GM19043 (cell line): ENCODE data around the gene RNF181.
A peak's percentile ranks its signal among the peaks of the same experiment; 100 is the strongest.
"Not testable (repeated sequence)": the region's sequence is repeated elsewhere in the genome, so short reads cannot be mapped to it uniquely, and the experiment has no call there.

ENCODE experiments used
- ATAC-seq: cut with Tn5 transposase; IDR thresholded peaks from one replicate; pipeline ENCODE4 v1.9.1; 2021; ENCODE audit warnings: low read depth; ENCODE audit not compliant: unreplicated experiment

Gene RNF181

DNA sequence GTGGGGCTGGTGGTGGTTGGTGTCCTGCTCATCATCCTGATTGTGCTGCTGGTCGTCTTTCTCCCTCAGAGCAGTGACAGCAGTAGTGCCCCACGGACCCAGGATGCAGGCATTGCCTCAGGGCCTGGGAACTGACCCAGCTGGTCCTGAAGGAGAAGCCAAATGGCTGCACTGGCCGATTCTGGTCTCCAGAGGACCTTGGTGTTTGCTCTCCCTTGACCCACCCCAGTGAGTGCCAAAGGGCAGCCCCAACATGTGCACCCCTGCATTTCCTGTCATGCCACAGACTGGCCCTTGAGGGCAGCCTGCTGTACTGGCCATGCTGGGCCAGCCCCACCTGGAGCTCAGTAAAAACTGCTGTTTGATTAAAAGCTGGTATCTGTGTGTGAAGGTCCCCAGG, 2.5 kb upstream of the RNF181 start:
- ATAC-seq = no peak

DNA sequence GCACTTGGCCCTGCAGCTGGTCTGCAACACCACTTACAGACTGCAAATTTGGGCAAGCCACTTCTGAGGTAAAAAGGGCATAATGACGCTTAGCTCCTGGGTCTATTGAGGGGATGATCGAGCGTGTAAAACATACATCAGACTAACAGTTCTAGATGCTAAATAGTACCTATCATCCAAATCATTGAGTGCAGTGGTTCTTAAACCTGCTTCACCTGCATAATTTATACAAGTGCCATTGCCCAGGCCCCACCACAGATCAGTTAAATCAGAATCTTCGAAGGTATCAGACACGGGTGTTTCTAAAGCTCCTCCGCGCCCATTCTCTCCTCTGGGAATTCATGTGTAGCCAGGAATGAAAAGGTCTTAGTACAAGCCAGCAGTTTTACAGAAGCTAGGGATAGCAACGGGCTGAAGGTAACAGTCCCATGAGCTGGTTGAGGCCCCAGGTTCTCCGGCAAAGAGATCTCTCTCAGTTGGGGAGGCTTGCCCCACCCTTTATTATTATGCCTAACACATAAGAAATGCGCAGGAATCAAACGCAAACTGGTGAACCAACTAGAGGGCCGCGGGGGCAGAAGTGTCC, 737 bp upstream of the RNF181 start:
- ATAC-seq = no peak

DNA sequence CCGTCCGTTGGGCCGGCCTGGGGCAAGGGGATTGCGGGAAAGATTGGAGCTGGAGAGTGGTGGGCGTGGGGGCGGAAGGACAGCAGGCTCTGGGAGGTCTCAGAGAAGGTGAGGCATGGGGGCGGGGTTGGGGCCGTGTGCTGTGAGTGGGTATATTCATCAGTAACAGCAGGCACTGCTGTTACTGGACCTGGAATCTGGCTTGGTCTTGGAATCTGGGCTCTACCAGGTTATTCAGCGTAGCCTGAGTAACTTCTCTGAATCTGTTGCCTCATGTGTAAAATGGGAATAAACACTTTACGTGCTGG, 435 bp downstream of the RNF181 start:
- ATAC-seq = no peak

DNA sequence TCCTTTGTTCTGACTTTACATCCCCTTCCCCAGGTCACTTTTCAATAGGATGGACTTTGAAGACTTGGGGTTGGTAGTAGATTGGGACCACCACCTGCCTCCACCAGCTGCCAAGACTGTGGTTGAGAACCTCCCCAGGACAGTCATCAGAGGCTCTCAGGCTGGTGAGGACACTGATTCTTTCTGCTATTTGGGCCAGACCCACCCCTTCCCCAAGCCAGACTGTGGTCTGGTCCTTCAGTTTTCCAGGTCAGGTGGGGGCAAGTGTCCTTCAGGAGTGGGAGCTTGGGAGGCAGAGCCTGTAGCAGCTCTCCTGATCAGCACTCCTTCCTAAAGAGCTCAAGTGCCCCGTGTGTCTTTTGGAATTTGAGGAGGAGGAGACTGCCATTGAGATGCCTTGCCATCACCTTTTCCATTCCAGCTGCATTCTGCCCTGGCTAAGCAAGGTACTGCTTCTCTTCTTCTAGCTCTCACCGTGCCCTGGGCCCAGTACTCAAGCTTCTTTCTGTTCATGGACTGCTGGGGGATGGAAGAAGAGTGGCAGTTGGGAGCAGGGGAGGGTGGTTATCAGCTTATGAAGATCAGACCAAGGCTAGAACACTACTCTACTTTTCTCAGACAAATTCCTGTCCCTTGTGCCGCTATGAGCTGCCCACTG, 1.1 kb downstream of the RNF181 start:
- ATAC-seq = no peak

DNA sequence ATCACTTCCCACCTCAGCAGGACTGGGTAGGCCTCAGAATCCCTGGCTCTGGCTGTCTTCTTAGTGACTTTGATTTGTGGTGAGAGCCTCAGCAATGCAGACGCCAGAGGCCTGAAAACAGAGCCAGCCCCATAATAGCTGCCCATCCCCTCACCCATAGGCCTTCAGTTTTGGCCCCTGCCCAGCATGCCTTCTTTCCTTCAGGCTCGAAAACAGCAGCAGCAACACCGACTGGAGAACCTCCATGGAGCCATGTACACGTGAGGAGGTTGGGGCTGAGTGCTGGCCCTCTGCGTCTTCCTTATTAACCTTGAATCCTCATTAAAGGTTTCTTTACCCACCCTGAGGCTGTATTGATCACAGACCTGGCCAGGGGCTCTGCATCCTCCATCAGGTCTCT, 1.7 kb downstream of the RNF181 start:
- no peak for ATAC-seq

DNA sequence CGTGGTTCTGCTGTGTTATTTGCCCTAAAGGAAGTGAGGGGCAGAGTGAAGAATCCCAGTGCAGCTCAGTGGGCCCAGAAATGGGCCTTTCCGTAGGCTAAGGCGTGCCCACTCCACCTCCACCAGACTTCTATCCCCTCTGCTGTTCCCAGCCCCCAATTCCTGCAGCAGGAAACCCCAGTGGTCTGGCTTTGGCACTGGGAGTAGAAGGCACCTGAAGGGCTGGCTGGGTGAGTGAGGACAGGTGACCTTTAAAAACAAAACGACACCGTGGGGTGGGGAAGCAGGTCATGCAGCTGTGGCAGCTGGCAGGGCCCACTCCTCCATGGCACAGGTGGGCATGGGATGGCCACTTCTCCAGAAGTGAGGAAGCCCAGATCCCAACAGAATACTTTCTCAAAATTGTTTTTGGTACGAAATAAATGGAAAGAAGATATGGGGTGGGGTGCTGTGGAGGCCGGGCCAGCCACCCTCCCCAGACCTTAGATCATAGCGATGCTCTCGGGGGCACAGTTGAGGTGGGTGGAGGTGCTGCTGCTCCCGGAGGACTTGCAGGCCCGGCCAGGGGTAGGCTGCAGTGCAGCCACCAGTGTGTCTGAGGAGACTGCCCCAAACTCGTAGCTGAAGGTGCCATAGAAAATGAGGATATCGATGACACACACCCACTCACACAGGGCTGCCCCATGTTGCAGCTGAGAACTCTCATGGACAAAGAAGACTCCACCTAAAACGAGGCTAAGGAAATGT, 3.2 kb downstream of the RNF181 start:
- no peak for ATAC-seq

DNA sequence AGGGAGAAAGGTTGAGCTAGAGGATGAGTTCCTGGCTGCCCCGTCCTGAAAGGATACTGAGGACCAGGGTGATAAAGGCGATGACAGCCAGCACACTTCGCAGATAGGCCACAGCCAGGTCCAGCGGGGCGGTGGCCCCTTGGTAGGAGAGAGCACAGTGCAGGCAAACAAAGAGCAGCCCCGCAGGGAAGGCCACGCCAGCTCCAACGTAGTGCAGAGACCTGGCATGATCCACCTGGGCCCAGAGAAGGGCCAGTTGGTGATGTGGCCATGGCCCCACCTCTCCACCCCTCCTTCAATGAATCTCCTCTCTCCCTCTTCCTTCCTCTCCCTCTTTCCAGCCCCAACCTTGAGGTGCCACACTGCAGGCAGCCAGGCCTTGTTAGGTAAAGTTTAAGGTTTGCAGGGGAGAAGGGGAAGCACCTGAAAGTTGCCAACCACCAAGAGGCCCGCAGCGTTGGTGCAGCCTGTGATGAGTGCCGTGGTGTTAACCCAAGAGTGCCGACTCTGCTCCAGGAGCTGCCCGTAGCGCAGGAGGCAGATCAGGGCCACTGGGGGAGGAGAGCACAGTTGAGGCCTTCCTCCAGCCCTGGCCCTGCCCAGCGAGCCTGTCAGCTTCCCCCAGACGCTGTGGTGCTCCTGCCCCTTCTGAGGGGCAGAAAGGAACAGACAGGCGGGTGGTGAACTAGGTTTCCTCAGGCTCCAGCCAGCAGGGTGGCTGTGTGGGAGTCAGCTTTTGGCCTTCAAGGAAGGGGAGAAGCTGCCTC, 4.1 kb downstream of the RNF181 start:
- no peak for ATAC-seq

DNA sequence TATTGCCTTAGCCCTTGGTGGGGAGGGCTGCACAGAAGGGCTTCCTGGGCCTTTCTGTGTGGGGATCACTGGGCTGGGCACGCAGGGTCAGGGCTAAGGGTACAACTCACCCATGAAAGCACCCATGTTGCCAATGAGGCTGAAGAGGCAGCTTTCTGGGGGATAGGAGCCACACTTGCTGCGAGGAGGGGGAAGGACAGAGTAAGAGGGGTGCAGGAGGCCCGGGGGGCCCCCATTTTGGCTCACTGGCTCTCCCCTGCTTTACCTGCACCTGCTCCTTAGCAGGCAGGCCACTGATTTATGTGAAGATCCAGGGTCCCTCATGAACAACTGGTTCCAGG, 4.7 kb downstream of the RNF181 start:
- no peak for ATAC-seq

DNA sequence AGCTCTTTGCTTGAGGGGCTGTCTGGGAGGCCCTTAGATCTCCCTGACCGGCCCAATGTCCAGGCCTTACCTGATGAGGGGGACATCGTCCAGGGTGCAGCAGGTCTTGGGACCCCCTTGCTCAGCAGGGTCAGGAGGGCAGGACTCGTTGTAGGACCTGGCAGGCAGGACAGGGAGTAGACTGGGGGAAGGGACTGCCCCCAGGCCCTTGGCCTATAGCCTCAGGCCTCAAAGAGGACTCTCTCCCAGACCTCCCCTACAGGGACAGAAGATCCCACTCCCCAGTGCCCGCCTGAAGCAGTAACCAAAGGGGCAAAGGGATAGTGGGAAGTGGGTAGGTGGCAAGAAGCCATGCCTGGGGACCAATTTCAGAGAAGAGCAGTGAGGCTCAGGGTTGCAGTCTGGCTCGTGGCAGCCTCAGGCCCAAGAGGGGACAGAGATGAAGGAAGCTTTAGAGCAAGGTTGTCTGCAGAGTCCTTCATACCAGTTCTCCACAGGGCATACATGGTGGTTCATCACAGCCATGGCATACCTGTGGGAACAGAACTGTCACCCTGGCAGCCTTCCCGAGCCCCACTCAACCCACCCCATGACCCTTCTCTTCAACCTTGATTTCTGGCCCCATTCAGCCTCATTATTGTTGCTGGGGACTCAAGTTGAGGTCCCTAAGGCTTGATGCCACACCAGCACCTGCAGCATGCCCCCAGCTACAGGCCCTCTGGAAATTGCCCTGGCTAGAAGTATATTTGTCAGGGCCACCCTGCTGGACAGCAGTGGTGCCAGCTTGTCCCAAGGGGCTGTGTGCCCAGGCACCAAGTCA, 5.6 kb downstream of the RNF181 start:
- no peak for ATAC-seq

DNA sequence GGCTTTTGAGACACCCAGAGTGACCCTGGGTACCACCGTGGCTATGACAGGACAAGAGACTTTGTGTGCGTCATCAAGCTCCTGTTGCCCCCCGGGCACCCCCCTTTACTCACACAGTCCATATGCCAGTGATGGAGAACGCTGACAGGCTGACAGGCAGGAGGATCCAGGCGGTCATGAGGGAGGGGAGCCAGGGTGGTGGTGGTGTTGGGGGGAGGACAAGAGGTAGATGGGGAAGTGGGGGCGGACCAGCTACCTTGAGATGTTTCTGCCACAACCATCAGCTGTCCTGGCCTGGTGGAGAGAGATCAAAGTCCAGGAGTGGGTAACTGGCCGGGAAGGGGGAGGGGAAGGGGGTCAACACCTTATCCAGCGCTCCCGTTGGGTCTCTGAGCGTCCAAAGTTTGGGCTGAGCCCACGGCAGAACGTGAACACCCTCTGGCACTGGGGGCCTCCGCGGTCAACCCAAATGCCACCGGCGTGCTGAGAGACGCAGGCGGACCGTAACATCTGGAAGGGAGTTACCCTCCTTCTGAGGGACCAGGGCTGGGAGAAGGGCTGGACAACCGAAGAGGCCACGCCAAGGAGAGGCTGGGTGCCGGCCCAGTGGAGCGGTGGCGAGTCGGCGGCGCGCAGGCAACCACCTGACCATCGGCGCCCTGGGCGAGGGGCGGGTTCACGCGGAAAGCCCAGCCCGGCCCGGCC, 6.4 kb downstream of the RNF181 start:
- ATAC-seq = peak; percentile 24

DNA sequence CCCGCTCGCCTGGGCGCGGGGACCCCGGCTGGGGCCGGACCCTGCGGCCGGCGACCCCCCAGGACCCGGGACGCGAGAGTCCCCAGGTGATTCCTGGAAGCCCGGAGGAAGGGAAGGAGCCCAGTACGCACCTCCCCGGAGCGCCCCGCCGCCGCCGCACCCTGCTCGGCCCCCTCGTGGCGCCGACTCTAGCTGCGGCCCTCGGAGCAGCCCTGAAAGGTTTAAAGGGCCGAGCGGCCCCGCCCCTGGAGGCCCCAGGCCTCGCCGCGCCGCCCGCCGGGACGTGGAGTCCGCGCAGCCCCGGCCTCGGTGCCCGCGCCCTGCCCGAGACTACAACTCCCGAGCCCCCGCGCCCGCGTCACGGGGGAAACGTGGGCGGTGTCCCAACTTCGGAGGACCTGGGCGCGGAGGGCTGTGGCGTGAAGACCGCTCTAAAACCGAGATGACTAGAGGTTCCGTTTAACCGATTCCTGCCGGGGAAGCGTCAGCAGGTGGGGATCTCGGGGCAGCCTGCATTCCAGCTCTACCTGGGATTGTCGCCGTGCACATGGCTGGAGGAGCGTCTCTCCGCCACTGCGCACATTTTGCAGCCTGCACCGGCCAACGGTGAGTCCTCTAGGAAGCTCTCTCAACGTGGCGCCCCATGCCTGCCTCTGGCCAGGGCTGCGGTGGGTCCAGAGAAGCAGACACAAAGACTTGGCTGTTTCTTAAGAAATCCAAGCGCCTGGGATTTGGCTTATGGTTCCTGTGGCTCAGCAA, 7.1 kb downstream of the RNF181 start, which contains the start of gene TMEM150A:
Gene TMEM150A (minus strand): TSS at position 223 of the 759 bp plus-strand sequence. CDS start 750 bp downstream, outside the sequence.
- peak; percentile 96 for ATAC-seq

DNA sequence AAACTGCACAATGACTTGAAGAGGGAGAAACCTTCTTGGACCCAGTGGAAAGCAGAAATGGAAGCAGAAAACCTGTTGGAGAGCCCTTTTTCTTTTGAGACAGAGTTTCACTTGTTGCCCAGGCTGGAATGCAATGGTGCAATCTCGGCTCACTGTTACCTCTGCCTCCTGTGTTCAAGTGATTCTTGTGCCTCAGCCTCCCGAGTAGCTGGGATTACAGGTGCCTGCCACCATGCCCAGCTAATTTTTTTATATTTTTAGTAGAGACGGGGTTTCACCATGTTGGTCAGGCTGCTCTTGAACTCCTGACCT, 8.5 kb downstream of the RNF181 start:
- ATAC-seq = not testable (repeated sequence)

DNA sequence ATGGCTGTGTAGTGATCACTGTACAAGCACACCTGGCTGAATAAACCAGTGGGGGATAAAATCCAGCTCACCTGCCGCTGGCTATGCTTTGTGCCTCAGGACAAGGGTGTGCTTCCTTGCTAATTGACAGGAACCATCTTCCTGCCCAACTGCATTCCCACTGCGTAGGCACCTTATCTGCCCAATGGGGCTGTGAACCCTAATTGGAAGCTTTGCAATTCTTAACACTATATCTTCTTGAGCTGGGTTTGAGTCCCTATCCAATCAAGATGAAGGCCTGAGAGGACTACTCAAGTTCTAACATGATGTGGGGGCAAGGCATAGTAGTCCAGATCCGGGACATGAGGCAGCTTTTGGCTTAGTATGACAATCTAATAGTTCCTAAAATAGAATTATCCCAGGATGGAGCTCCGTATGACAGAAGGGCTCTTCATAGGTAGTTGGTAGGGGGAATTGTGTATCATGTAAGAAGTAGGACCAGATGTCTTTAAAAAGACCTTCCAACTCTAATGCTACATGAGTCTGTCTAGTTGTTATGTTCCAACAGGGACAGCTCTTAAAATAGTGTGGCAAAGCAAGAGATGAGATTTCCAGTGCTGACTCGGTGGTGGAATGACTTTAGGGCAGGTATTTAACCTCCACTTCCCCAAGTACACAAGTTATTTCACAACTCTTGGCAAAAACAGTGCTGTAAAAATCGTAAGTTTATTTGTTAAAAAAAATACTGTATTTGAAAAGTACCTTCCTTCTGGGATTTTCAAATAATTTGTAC, 9.2 kb downstream of the RNF181 start:
- no peak for ATAC-seq

DNA sequence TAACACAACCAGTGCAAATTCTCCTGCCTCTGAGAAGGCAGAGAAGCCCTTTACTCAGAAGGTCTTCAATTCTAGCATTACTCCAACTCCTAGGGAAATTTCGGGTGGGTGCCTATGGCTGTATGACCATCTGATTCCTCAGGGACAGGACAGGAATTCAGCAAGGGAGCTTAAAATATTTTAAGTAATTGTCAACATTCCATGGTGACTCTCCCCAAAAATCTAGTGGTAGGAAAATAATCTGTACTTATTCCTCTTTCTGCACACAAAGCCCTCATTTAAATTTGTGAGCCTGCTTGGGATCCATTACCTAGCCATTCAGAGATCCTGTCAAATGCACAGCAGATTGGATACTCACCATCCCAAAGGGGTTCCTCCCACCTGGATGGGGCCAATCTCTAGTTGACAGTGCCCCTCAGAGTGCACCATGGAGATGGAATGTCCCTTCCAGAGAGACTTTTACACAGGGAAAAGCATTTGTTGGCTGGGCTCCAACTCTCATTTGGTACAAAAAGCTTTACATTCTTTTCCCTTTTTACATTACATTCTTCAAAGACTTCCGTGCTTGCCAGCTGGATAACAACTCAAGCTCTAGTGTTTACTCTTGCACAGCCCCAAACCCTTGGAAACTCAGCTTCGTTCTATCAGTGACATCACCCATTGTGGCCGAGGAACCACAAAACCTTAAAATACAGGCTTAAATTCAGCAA, 10.0 kb downstream of the RNF181 start:
- ATAC-seq = no peak

DNA sequence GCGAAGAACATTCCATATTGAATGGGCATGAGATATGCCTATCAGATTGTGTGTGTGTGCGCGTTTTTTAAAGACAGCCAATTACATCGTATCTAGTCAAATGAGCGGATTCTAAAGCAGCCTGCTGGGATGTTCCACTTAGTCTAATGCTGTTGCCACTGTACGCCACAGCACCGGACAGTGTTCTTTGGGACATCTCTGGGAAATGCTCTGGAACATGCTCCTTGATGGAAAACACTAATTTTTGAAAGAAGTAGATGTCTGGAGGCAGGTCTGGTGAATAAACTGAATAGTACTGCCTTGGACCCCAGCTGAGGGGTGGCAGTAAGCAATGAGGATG, 10.5 kb downstream of the RNF181 start:
- no peak for ATAC-seq

DNA sequence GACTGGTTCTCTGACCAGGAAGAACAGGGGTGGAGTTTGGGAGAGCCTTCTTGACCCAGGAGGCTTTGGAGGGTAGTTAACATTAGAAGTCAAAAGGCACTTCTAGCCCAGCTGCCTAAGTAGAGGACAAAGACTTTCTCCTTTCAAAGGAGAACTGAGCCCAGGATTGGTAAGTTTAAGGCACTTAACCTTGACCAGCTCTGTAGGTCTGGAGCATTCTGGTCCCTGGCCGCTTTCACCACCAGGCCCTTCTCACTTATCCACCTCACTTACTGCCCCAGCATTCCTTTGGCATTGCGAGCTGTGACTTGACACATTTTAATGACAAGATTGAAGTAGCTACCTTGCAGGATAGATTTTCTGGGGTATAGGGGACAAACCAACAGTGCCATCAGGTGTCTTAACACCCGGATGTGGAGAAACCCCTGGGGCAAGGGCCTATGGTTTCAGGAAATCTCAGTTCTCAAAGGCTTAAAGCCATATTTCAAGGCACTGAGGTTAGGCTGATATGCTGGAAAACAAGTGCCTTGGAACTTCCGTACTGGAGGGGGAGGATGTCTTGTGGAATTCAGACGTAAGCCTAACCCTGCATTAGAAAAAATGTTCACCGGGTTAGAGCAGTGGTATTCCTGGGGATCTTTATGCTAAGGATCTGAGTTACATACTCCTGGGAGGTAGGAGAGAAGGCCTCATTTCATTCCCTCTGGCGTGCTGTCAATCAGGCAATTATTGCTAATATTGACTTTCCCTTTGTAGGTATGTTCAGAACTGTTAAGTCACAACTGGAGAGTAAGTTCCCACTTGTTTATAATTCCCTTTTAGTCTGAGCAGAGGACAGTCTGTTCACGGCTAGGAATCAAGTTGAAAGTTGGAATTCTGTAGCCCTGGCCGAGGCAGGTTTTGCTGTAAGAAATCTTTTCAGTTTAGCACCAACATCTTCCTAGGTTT, 12.0 kb downstream of the RNF181 start:
- ATAC-seq = no peak

DNA sequence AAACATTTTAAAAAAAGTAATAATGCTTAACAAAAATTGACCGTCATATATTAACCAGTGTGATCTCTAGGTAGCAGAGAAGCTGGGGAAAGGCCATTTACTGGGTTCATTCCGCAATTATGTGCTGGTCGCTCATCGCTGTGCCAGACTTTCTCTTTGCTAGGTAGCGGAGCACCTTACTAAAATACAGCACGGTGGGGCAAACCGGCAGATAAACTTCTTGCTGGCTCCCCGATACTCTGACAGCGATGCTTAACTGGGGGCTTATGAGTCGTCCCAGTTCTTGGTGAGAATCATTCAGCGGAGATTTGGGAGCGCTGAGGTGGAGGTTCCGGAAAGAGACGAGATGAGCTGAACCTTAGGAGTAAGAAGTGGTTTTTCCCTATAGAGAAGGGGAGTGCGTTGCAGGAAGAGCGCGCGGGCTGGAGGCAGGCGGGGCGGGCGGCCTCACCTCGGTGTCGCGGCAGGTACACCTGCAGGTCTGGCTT, 15.7 kb downstream of the RNF181 start:
- ATAC-seq = no peak
